ENCODE measurements around the gene PLA2G2D.

The PLA2G2D gene

DNA sequence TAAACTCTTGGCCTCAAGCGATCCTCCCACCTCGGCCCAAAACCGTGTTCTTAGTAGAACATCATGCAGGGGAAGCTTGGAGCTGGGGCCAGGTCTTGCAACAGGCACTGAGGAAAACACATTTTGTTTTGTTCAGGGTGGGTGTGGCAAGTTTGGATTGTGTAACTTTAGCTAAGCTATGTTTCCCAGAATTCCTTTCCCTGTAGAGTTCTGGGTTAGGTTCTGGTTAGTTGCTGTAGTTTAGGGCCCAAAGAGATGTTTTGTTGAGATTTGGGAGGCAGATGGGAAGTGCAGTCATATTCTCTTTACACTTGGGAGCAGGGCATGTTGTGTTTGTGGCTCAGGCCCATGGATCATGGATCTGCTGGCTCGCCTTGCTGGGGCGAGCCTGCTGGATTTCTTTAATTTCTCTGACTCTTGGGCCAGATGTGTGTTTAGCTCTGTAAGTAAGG, 25.4 kb downstream of the PLA2G2D start:
- no peak overlapping the region for H3K4me3 ChIP-seq (replicated peaks; ENCODE audit: insufficient read depth, low read length)
- no peak for TF ChIP-seq POLR2AphosphoS5 (IDR thresholded peaks at IDR 0.05; ENCODE audit: low read depth)
- no peak for TF ChIP-seq GABPA (IDR thresholded peaks at IDR 0.05; ENCODE audit: low read depth)
- TF ChIP-seq, protein P1, sequence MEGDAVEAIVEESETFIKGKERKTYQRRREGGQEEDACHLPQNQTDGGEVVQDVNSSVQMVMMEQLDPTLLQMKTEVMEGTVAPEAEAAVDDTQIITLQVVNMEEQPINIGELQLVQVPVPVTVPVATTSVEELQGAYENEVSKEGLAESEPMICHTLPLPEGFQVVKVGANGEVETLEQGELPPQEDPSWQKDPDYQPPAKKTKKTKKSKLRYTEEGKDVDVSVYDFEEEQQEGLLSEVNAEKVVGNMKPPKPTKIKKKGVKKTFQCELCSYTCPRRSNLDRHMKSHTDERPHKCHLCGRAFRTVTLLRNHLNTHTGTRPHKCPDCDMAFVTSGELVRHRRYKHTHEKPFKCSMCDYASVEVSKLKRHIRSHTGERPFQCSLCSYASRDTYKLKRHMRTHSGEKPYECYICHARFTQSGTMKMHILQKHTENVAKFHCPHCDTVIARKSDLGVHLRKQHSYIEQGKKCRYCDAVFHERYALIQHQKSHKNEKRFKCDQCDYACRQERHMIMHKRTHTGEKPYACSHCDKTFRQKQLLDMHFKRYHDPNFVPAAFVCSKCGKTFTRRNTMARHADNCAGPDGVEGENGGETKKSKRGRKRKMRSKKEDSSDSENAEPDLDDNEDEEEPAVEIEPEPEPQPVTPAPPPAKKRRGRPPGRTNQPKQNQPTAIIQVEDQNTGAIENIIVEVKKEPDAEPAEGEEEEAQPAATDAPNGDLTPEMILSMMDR (IDR thresholded peaks at IDR 0.05; ENCODE audit: insufficient read depth, low read length), result no peak
- TF ChIP-seq, protein P2, sequence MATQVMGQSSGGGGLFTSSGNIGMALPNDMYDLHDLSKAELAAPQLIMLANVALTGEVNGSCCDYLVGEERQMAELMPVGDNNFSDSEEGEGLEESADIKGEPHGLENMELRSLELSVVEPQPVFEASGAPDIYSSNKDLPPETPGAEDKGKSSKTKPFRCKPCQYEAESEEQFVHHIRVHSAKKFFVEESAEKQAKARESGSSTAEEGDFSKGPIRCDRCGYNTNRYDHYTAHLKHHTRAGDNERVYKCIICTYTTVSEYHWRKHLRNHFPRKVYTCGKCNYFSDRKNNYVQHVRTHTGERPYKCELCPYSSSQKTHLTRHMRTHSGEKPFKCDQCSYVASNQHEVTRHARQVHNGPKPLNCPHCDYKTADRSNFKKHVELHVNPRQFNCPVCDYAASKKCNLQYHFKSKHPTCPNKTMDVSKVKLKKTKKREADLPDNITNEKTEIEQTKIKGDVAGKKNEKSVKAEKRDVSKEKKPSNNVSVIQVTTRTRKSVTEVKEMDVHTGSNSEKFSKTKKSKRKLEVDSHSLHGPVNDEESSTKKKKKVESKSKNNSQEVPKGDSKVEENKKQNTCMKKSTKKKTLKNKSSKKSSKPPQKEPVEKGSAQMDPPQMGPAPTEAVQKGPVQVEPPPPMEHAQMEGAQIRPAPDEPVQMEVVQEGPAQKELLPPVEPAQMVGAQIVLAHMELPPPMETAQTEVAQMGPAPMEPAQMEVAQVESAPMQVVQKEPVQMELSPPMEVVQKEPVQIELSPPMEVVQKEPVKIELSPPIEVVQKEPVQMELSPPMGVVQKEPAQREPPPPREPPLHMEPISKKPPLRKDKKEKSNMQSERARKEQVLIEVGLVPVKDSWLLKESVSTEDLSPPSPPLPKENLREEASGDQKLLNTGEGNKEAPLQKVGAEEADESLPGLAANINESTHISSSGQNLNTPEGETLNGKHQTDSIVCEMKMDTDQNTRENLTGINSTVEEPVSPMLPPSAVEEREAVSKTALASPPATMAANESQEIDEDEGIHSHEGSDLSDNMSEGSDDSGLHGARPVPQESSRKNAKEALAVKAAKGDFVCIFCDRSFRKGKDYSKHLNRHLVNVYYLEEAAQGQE (IDR thresholded peaks at IDR 0.05; ENCODE audit: insufficient replicate concordance, low read depth), result no peak
- TF ChIP-seq SPI1 (IDR thresholded peaks at IDR 0.05; ENCODE audit: borderline replicate concordance, low read depth), result no peak
- peaks cover 3% of the 10 kb centered on the region for H3K27me3 ChIP-seq (ENCODE audit: insufficient read depth, poor library complexity, severe bottlenecking)
- DNase-seq (ENCODE audit: low read depth in 1 of 2, low spot score in 1 of 2), result no peak
- H3K27ac ChIP-seq (replicated peaks), result no peak overlapping the region

DNA sequence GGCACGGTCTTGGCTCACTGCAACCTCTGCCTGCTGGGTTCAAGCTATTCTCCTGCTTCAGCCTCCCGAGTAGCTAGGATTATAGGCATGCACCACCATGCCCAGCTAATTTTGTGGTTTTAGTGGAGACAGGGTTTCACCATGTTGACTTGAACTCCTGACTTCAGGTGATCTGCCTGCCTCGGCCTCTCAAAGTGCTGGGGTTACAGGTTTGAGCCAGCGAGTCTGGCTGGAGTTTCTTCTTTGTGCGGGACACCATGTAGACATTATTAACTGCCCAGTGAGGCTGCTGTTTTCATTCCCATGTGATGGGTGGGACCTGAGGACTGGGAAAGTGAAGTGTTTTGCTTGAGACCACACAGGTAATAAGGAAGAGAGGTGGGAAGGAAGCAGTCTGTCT, 26.0 kb downstream of the PLA2G2D start:
- H3K27me3 ChIP-seq (ENCODE audit: insufficient read depth, poor library complexity, severe bottlenecking), result peaks cover 3% of the 10 kb centered on the region
- no peak for DNase-seq (ENCODE audit: low read depth in 1 of 2, low spot score in 1 of 2)
- TF ChIP-seq SPI1 (IDR thresholded peaks at IDR 0.05; ENCODE audit: borderline replicate concordance, low read depth), result no peak
- TF ChIP-seq, protein P1 (IDR thresholded peaks at IDR 0.05; ENCODE audit: insufficient read depth, low read length), result no peak
- TF ChIP-seq POLR2AphosphoS5 (IDR thresholded peaks at IDR 0.05; ENCODE audit: low read depth), result no peak
- no peak for TF ChIP-seq GABPA (IDR thresholded peaks at IDR 0.05; ENCODE audit: low read depth)
- TF ChIP-seq, protein P2 (IDR thresholded peaks at IDR 0.05; ENCODE audit: insufficient replicate concordance, low read depth), result no peak
- no peak overlapping the region for H3K4me3 ChIP-seq (replicated peaks; ENCODE audit: insufficient read depth, low read length)
- no peak overlapping the region for H3K27ac ChIP-seq (replicated peaks)

DNA sequence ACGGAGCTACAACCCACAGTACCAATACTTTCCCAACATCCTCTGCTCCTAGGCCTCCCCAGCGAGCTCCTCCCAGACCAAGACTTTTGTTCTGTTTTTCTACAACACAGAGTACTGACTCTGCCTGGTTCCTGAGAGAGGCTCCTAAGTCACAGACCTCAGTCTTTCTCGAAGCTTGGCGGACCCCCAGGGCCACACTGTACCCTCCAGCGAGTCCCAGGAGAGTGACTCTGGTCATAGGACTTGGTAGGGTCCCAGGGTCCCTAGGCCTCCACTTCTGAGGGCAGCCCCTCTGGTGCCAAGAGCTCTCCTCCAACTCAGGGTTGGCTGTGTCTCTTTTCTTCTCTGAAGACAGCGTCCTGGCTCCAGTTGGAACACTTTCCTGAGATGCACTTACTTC, 28.7 kb downstream of the PLA2G2D start:
- peaks cover 3% of the 10 kb centered on the region for H3K27me3 ChIP-seq (ENCODE audit: insufficient read depth, poor library complexity, severe bottlenecking)
- no peak for DNase-seq (ENCODE audit: low read depth in 1 of 2, low spot score in 1 of 2)
- no peak overlapping the region for H3K4me3 ChIP-seq (replicated peaks; ENCODE audit: insufficient read depth, low read length)
- TF ChIP-seq GABPA (IDR thresholded peaks at IDR 0.05; ENCODE audit: low read depth) (no peak), SPI1 (IDR thresholded peaks at IDR 0.05; ENCODE audit: borderline replicate concordance, low read depth) (no peak), POLR2AphosphoS5 (IDR thresholded peaks at IDR 0.05; ENCODE audit: low read depth) (no peak)
- TF ChIP-seq, protein P1 (IDR thresholded peaks at IDR 0.05; ENCODE audit: insufficient read depth, low read length), result no peak
- TF ChIP-seq, protein P2 (IDR thresholded peaks at IDR 0.05; ENCODE audit: insufficient replicate concordance, low read depth), result no peak
- no peak overlapping the region for H3K27ac ChIP-seq (replicated peaks)

Data from HL-60 (cell line).